Measurements from ENCODE around the gene CD59.
"Not testable (repeated sequence)": the region's sequence is repeated elsewhere in the genome, so short reads cannot be mapped to it uniquely, and the experiment has no call there.

CD59 gene

GRCh38 chr11:33709466-33709865 is 26.8 kb downstream of the CD59 start:
- H3K4me3 Mint-ChIP-seq: no peak overlapping the region
- no peaks in the 10 kb centered on the region for H3K4me1 Mint-ChIP-seq
- peaks cover 28% of the 10 kb centered on the region for H3K36me3 Mint-ChIP-seq
- H3K27me3 Mint-ChIP-seq: no peaks in the 10 kb centered on the region
- no peaks in the 10 kb centered on the region for H3K9me3 Mint-ChIP-seq
- no peak for ATAC-seq
- H3K27ac Mint-ChIP-seq: no peak overlapping the region

- H3K27me3 Mint-ChIP-seq: no peaks in the 10 kb centered on the region
- H3K36me3 Mint-ChIP-seq: peaks cover 28% of the 10 kb centered on the region
- ATAC-seq: no peak
- H3K4me3 Mint-ChIP-seq: no peak overlapping the region
- no peaks in the 10 kb centered on the region for H3K9me3 Mint-ChIP-seq
- no peak overlapping the region for H3K27ac Mint-ChIP-seq
- no peaks in the 10 kb centered on the region for H3K4me1 Mint-ChIP-seq
Measured at GRCh38 chr11:33708985-33709384, 27.2 kb downstream of the CD59 start.

GRCh38 chr11:33707831-33708230 is 28.4 kb downstream of the CD59 start:
- H3K4me1 Mint-ChIP-seq, H3K27ac Mint-ChIP-seq, ATAC-seq, H3K27me3 Mint-ChIP-seq, H3K4me3 Mint-ChIP-seq, H3K9me3 Mint-ChIP-seq: not testable (repeated sequence)
- peaks cover 28% of the 10 kb centered on the region for H3K36me3 Mint-ChIP-seq

GRCh38 chr11:33706966-33707365 is 29.3 kb downstream of the CD59 start:
- Mint-ChIP-seq H3K4me3 (no peak overlapping the region), H3K4me1 (no peaks in the 10 kb centered on the region), H3K9me3 (no peaks in the 10 kb centered on the region), H3K36me3 (peaks cover 23% of the 10 kb centered on the region), H3K27me3 (no peaks in the 10 kb centered on the region), H3K27ac (no peak overlapping the region)
- no peak for ATAC-seq

- Mint-ChIP-seq H3K36me3 (peaks cover 23% of the 10 kb centered on the region), H3K27me3 (no peaks in the 10 kb centered on the region), H3K9me3 (no peaks in the 10 kb centered on the region), H3K4me3 (no peak overlapping the region), H3K27ac (no peak overlapping the region), H3K4me1 (peaks cover 2% of the 10 kb centered on the region)
- ATAC-seq: no peak
Measured at GRCh38 chr11:33706546-33706945, 29.7 kb downstream of the CD59 start.

- peaks cover 16% of the 10 kb centered on the region for H3K4me1 Mint-ChIP-seq
- no peak for ATAC-seq
- H3K9me3 Mint-ChIP-seq: no peaks in the 10 kb centered on the region
- H3K36me3 Mint-ChIP-seq: peaks cover 10% of the 10 kb centered on the region
- H3K27me3 Mint-ChIP-seq: no peaks in the 10 kb centered on the region
- H3K27ac Mint-ChIP-seq: no peak overlapping the region
- H3K4me3 Mint-ChIP-seq: no peak overlapping the region
Measured at GRCh38 chr11:33704240-33705002, 31.8 kb downstream of the CD59 start.

- no peak overlapping the region for H3K4me3 Mint-ChIP-seq
- peaks cover 4% of the 10 kb centered on the region for H3K36me3 Mint-ChIP-seq
- ATAC-seq: no peak
- no peaks in the 10 kb centered on the region for H3K9me3 Mint-ChIP-seq
- H3K27me3 Mint-ChIP-seq: no peaks in the 10 kb centered on the region
- H3K4me1 Mint-ChIP-seq: peaks cover 16% of the 10 kb centered on the region
- no peak overlapping the region for H3K27ac Mint-ChIP-seq
Measured at GRCh38 chr11:33703788-33704187, 32.4 kb downstream of the CD59 start.

- no peaks in the 10 kb centered on the region for H3K27me3 Mint-ChIP-seq
- H3K9me3 Mint-ChIP-seq: no peaks in the 10 kb centered on the region
- H3K4me3 Mint-ChIP-seq: no peak overlapping the region
- no peak for ATAC-seq
- peaks cover 16% of the 10 kb centered on the region for H3K4me1 Mint-ChIP-seq
- H3K27ac Mint-ChIP-seq: no peak overlapping the region
- no peaks in the 10 kb centered on the region for H3K36me3 Mint-ChIP-seq
Measured at GRCh38 chr11:33703234-33703633, 33.0 kb downstream of the CD59 start.

GRCh38 chr11:33701302-33702230 is 34.7 kb downstream of the CD59 start:
- Mint-ChIP-seq H3K4me1 (peaks cover 28% of the 10 kb centered on the region), H3K9me3 (no peaks in the 10 kb centered on the region), H3K4me3 (peak overlapping the region; percentile 95), H3K27me3 (no peaks in the 10 kb centered on the region), H3K27ac (peak overlapping the region; percentile 58), H3K36me3 (no peaks in the 10 kb centered on the region)
- no peak for ATAC-seq

- Mint-ChIP-seq H3K27ac (peak within 1 kb of the TSS; percentile 60), H3K4me1 (peaks cover 33% of the 10 kb centered on the region), H3K9me3 (no peaks in the 10 kb centered on the region), H3K4me3 (peak within 1 kb of the TSS; percentile 95), H3K36me3 (no peaks in the 10 kb centered on the region), H3K27me3 (no peaks in the 10 kb centered on the region)
- ATAC-seq: peak; percentile 95
Measured at GRCh38 chr11:33700502-33701271, 35.5 kb downstream of the CD59 start, which contains the start of gene C11orf91. Gene C11orf91 (minus strand): TSS chr11:33700826. CDS start chr11:33700740, 86 bp downstream.

GRCh38 chr11:33700063-33700501 is 36.1 kb downstream of the CD59 start:
- no peak for ATAC-seq
- peak overlapping the region; percentile 60 for H3K27ac Mint-ChIP-seq
- no peaks in the 10 kb centered on the region for H3K27me3 Mint-ChIP-seq
- peak overlapping the region; percentile 95 for H3K4me3 Mint-ChIP-seq
- H3K9me3 Mint-ChIP-seq: no peaks in the 10 kb centered on the region
- H3K4me1 Mint-ChIP-seq: peaks cover 33% of the 10 kb centered on the region
- no peaks in the 10 kb centered on the region for H3K36me3 Mint-ChIP-seq

- no peaks in the 10 kb centered on the region for H3K27me3 Mint-ChIP-seq
- peak overlapping the region; percentile 60 for H3K27ac Mint-ChIP-seq
- ATAC-seq: no peak
- H3K4me3 Mint-ChIP-seq: peak overlapping the region; percentile 95
- no peaks in the 10 kb centered on the region for H3K36me3 Mint-ChIP-seq
- H3K9me3 Mint-ChIP-seq: no peaks in the 10 kb centered on the region
- H3K4me1 Mint-ChIP-seq: peaks cover 33% of the 10 kb centered on the region
Measured at GRCh38 chr11:33699515-33700062, 36.6 kb downstream of the CD59 start.

- ATAC-seq: no peak
- H3K4me3 Mint-ChIP-seq: no peak overlapping the region
- H3K27me3 Mint-ChIP-seq: no peaks in the 10 kb centered on the region
- H3K9me3 Mint-ChIP-seq: no peaks in the 10 kb centered on the region
- peaks cover 33% of the 10 kb centered on the region for H3K4me1 Mint-ChIP-seq
- no peak overlapping the region for H3K27ac Mint-ChIP-seq
- no peaks in the 10 kb centered on the region for H3K36me3 Mint-ChIP-seq
Measured at GRCh38 chr11:33698921-33699320, 37.3 kb downstream of the CD59 start.

GRCh38 chr11:33697997-33698396 is 38.2 kb downstream of the CD59 start:
- no peak for ATAC-seq
- Mint-ChIP-seq H3K36me3 (no peaks in the 10 kb centered on the region), H3K27me3 (peaks cover 8% of the 10 kb centered on the region), H3K4me1 (peaks cover 33% of the 10 kb centered on the region), H3K4me3 (no peak overlapping the region), H3K9me3 (no peaks in the 10 kb centered on the region), H3K27ac (no peak overlapping the region)
